Amniotic stem cell (primary cell): Measurements from ENCODE around the gene AFAP1.

ENCODE experiments used
- DNase-seq: peaks from one replicate; lab custom pipeline; 2025; lab: John Stamatoyannopoulos, UW

AFAP1 gene

GRCh38 chr4:7753931-7754465 is 185.7 kb downstream of the AFAP1 start:
- no peak for DNase-seq

- no peak for DNase-seq
Measured at GRCh38 chr4:7753271-7753670, 186.4 kb downstream of the AFAP1 start.

GRCh38 chr4:7752649-7753048 is 187.0 kb downstream of the AFAP1 start:
- DNase-seq: no peak

DNA sequence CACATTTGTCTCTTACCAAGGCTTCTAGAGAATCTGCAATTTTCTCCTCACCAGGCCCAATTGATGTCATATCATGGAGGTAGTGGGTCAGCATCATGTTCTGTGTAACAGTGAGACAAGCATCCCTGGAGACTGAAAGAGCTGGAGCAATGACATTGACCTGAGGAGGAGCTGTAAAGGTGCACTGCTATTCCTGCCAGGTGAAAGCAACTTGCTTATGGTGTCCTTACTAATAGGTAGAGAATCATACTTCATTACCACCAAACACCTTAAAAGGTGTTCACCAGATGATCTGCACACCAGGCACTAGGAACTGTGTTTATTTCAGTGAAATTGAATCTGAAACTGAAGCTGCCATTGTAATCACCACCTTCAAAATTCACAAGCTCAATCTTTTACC is 188.7 kb downstream of the AFAP1 start:
- no peak for DNase-seq

- DNase-seq: no peak
Measured at GRCh38 chr4:7750523-7750922, 189.1 kb downstream of the AFAP1 start.

DNA sequence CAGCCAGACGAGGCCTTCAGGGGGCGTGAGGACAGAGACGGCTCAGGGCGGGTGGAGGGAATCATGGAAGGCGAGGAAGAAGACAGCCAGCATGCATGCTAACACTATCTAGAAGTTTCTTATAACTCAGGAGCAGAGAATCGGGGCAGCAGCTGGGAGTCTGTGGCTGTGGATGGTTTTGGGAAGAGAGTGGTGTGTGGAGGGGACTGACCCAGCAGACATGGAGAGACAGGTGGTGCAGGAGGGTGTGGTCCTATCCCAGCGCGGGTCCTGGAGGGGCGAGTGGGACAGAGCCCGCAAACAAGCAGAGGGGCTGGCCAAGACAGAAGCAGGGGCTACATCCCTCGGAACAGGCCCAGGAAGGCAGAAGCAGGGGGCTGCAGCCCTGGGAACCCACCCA is 192.1 kb downstream of the AFAP1 start:
- DNase-seq: no peak

- DNase-seq: no peak
Measured at GRCh38 chr4:7747062-7747385, 192.6 kb downstream of the AFAP1 start.

GRCh38 chr4:7746351-7747061 is 193.2 kb downstream of the AFAP1 start:
- DNase-seq: no peak

DNA sequence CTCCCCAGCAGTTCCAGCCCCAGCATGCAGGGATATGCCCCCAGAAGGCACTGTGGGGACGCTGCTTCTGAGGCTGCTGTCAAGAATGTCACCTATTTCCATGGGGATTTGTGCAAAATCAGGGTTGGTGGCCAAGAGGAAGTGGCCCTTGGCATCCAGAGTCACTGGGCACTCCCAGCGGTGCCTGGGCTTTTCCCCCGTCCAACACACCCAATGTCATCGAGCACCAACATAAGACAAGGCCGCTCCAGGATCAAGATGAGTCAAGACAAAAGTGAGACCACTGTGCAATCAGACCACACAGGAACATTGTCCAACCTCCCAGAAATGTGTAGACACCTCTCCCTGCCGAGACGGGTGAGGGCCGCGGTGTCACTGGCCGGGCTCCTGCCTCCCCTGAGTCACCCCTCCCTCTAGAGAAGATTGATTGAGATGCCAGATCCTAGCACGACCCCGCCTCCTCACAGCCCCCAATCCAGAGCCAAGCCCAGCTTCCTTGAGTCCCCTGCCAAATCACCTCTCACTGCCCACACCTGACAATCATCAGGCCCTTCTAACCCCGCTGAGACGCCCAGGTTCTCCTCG is 194.3 kb downstream of the AFAP1 start:
- DNase-seq: no peak

DNA sequence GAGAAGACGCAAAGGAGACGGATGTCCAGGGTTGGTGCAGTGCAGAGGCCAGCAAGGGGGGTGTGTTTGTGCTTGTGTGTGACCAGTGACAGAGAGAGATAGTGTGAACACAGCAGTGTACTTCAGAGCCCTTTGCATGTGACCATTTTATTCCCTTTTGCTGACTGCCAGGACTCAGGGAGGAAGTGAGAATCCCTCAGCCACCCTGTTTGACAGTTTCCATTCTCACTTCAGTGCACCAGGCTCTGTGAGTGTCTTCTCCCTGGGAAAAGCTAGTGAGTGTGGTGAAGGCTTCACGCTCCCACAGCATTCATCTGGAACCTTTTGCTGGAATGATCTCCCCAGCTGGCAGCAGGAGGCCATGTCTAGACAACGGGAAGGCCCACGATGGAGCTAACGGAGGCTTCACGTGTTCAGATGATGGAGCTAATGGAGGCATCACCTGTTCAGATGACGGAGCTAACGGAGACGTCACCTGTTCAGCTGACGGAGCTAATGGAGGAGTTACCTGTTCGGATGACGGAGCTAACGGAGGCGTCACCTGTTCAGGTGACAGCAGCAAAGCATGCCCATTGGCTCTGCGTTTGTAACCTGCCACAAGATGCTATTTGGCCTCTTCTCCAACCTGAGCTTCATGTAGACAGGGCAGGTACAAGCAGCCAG is 195.4 kb downstream of the AFAP1 start:
- DNase-seq: no peak

DNA sequence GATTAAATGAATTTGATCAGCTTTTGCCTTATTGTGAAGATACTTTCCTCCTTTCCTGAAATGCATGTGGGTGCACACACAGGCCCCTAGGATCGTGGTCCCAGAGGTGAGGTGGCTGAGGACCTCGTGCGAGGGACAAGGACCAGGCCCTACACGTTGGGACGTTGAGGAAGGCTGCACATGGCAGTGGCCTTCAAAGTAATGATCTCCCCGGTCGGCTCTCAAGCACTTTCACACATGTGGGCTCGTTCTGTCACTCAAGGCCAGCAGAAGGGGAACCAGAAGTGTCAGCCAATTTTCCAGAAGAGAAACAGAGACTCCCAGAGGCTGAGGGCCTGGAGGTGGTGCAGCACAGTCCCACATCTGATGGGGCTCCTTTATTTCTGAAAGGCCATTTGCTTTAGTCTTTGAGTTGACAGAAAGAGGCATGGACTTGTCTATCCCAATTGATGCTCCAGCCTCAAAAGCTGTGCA is 196.8 kb downstream of the AFAP1 start:
- DNase-seq: no peak

GRCh38 chr4:7741946-7742806 is 197.5 kb downstream of the AFAP1 start:
- DNase-seq: no peak

DNA sequence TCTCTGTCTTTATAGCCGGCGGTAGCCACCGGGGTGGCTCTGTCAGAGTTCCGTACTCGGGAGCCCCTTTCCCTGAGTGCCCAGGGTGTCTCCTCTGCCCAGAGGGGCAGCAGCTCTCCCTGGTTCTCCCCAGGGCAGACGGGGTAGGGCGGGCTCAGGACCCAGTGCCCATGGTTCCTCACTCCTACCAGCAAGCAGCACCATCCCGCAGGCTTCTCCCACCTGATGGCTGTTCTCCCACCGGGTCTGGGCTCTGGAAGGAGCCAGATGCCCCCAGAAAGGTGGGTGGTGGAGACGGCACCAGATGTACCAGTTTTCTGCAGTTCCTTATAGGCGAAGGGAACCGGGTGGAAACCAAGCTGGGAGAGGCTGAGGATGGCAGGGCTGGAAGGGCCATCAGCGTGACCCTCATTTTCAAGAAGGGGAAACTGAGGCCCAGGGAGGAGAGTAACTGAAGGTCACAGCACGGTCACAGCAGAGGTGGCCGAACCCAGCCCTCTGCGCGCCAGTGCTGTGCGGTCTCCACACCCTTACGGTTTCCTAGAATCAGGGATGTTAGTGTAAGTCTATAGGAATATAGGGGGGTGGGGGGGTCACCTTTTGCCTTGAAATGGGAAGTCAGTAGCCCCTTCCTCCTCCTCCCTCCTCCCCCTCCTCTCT is 198.7 kb downstream of the AFAP1 start:
- no peak for DNase-seq

- no peak for DNase-seq
Measured at GRCh38 chr4:7739918-7740865, 199.5 kb downstream of the AFAP1 start.

DNA sequence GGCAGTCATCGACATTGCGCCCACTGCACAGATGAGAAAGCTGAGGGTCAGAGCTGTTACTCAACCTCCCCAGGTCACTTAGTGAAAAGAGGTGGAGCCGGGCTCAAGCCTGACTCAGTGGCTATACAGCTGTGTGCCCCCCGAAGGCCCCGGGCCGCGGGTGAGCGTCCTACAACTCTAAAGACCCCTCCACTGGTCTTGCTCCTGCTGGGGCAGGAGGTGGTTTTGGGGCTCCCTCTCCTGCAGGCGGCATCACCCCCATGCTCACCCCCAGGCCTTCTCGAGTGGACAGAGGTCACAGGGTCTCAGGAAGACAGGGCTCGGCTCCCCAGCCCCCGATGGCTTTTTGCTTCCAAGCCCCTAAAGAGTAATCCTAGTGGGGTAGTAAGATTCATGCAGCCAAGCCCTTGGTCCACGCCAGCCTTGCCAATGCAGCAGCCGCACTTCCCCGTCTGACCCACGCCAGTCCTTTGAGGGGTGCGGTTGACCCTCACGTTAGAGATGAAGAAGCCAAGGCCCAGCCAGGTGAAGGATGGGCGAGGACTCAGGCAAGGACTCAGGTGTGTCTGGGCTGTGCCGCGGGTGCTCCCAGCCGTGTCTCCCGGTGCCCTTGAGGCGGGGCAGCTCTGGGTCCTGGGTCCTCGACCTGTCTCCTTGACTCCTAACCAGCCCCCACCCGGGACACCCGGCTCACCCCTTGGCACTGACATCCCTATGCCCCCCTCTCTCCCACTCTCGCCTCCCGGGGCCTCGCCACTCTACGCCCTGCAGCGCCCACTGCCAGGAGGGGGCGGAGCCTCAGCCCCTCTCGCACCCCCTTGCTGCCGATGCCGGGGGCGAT is 200.4 kb downstream of the AFAP1 start:
- no peak for DNase-seq

GRCh38 chr4:7738458-7739076 is 201.1 kb downstream of the AFAP1 start:
- no peak for DNase-seq

- no peak for DNase-seq
Measured at GRCh38 chr4:7737752-7738457, 201.8 kb downstream of the AFAP1 start.

DNA sequence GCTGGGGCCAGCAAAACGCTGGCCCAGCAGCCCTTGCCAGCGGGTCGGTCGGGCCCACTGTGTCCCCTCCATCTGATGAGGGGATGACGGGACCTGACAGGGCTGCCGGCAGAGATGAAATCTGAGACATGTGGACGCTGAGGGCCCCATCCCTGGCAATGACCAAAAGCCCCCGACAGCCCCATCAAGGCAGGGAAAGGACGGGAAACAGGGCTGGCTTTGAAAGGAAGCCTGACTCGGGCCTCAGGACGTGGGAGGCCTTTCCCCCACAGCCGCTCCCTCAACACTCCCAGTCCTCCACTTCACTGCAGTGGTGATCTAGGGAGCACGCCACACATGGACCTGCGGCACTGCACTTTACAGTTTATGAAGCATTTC is 202.4 kb downstream of the AFAP1 start:
- no peak for DNase-seq
